ENCODE data around the gene ANK2.

GRCh38 chr4:113160548-113160947 lies 111.1 kb downstream of the ANK2 start:
- TF ChIP-seq POLR2A (IDR thresholded peaks at IDR 0.05) = no peak
- TF ChIP-seq, protein P1, sequence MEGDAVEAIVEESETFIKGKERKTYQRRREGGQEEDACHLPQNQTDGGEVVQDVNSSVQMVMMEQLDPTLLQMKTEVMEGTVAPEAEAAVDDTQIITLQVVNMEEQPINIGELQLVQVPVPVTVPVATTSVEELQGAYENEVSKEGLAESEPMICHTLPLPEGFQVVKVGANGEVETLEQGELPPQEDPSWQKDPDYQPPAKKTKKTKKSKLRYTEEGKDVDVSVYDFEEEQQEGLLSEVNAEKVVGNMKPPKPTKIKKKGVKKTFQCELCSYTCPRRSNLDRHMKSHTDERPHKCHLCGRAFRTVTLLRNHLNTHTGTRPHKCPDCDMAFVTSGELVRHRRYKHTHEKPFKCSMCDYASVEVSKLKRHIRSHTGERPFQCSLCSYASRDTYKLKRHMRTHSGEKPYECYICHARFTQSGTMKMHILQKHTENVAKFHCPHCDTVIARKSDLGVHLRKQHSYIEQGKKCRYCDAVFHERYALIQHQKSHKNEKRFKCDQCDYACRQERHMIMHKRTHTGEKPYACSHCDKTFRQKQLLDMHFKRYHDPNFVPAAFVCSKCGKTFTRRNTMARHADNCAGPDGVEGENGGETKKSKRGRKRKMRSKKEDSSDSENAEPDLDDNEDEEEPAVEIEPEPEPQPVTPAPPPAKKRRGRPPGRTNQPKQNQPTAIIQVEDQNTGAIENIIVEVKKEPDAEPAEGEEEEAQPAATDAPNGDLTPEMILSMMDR (IDR thresholded peaks at IDR 0.05) = no peak

Measured in thyroid gland (tissue), 4 donors.